Pancreas (tissue), 10 donors: Measurements from ENCODE around the gene DAAM2. TPM values are rescaled to one million over a fixed set of nuclear protein-coding genes. Genes with fewer than 3 reads are reported as not detected.

Source experiments
- ATAC-seq, 4 donors: fragments of 200-7000 bp; cut with Tn5 transposase; one replicate each; pipeline versions ENCODE4 v1.8.0 to v1.9.1; 2020; ENCODE audit warnings: mild to moderate bottlenecking in 4 of 4, moderate library complexity in 4 of 4
- DNase-seq, 6 donors: peaks; one replicate each; pipeline ENCODE4 v3.0.0-alpha.2; 2020
- FAIRE-seq: peaks from 2 replicates; lab custom pipeline; 2012; peaks lifted over from hg19 to GRCh38; lab: Jason Lieb, UNC
- H3K27ac ChIP-seq, 4 donors: fragments of 200-600 bp; sonication (generic); 1 replicate in 3 of 4; 2 replicates in 1 of 4; pipeline versions ENCODE4 v1.5.0 to v1.8.0; 2020
- H3K27me3 ChIP-seq, 4 donors: fragments of 200-600 bp; one replicate each; pipeline ENCODE4 v1.8.0; 2021
- H3K36me3 ChIP-seq, 3 donors: fragments of 200-600 bp; sonication (generic) in 1 of 3; one replicate each; pipeline versions ENCODE4 v1.5.0 to v1.8.0; 2020 to 2021
- H3K4me1 ChIP-seq, 3 donors: fragments of 200-600 bp; one replicate each; pipeline ENCODE4 v1.8.0; 2021
- H3K4me3 ChIP-seq, 4 donors: fragments of 200-600 bp; sonication (generic) in 2 of 4; one replicate each; pipeline versions ENCODE4 v1.5.0 to v1.8.0; 2020 to 2021
- H3K9me3 ChIP-seq, 4 donors: fragments of 200-600 bp; one replicate each; pipeline ENCODE4 v1.8.0; 2021
- WGBS, 2 donors: extraction: QIAGEN DNeasy Blood & Tissue Kit; methylation state at CpG; one replicate each; pipeline ENCODE4 v1.1.7; 2013; 5-methylcytosine and 5-hydroxymethylcytosine counted together
- intact Hi-C, 3 donors: fragments of 100-400 bp; cut with DNase I; formaldehyde crosslinking; loops; one replicate each; pipeline versions ENCODE4 v1.11.1 to v1.14.2; 2022
- polyA plus RNA-seq, 2 donors: library from polyadenylated mRNA; stranded (reverse); fragments of 200-250 nt; gene quantifications; one replicate each; pipeline ENCODE4 v1.2.3, GENCODE V29; 2013
- total RNA-seq, 6 donors: library from RNA; stranded (reverse); fragmentation: NEBNext Ultra II Directional in 4 of 6; extraction: Animal tissue kit (Norgen Biotek cat#: 25700) in 4 of 6; gene quantifications; one replicate each; pipeline versions ENCODE4 v1.2.1 to v1.2.4, GENCODE V29; 2021 to 2023
- TF ChIP-seq, protein P1 (sequence below), 4 donors: fragments of 200-600 bp; sonication (generic) in 3 of 4; IDR thresholded peaks; one replicate each; pipeline versions ENCODE4 v1.5.0 to v1.8.0; 2021; ENCODE audit warnings: antibody characterized with exemption in 4 of 4
- donor health status: healthy with polysubstance abuse.
- donor health status: DM: no; HTN: no; CAD: no; lungs with moderate emphysema.
- donor health status: DM: no; HTN: no; CAD: no.
- donor health status: control.
- donor health status: control.
- donor health status: Bipolar disorder and iron deficiency.
- donor health status: DM: yes; HTN: yes; CAD: no.
- donor health status: DM: no; HTN: no; CAD: no.
- donor health status: DM: no; HTN: no; CAD: no.
- donor health status: DM: yes; HTN: yes; CAD: no.

The DAAM2 gene
- total and polyA plus RNA-seq, 8 donors = 4.0 to 10.5 (median 7.2) TPM

DNA sequence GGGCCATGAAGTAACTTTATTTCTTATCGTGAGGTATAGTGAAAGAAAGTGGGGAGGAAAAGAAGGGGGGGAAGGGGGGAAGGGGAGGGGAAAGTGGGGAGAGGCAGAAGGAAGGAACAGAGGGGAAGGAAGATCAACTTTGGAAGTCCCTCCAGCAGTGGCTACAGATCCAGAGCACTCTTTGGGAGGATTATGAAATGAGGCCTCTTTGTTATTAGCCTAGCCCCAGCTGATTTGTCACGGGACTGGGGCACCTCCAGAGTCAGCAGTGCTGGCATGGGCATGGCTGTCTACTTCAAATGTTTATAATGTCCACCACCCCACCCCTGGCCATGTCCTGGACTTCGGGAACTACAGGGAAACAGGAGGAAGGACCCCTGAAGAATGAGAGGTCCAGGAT is 134.5 kb downstream of the DAAM2 start:
- DNase-seq (no peak), FAIRE-seq (no peak), ATAC-seq (no peak)
- Histone ChIP-seq H3K4me3 (no peak overlapping the region), H3K27ac (no peak overlapping the region), H3K9me3 (no peaks in the 10 kb centered on the region), H3K4me1 (peaks cover 0 to 12% (median 9%) of the 10 kb centered on the region in 3 donors), H3K27me3 (no peaks in the 10 kb centered on the region), H3K36me3 (peaks cover 0 to 6% (median 0%) of the 10 kb centered on the region in 3 donors)
- intact Hi-C loops = no loop called here
- WGBS, 2 donors = 76 to 80% methylated on average over 3 of the region's 3 CpGs
- TF ChIP-seq, protein P1, sequence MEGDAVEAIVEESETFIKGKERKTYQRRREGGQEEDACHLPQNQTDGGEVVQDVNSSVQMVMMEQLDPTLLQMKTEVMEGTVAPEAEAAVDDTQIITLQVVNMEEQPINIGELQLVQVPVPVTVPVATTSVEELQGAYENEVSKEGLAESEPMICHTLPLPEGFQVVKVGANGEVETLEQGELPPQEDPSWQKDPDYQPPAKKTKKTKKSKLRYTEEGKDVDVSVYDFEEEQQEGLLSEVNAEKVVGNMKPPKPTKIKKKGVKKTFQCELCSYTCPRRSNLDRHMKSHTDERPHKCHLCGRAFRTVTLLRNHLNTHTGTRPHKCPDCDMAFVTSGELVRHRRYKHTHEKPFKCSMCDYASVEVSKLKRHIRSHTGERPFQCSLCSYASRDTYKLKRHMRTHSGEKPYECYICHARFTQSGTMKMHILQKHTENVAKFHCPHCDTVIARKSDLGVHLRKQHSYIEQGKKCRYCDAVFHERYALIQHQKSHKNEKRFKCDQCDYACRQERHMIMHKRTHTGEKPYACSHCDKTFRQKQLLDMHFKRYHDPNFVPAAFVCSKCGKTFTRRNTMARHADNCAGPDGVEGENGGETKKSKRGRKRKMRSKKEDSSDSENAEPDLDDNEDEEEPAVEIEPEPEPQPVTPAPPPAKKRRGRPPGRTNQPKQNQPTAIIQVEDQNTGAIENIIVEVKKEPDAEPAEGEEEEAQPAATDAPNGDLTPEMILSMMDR (IDR thresholded peaks at IDR 0.05) = no peak

- no peak overlapping the region for H3K4me3 ChIP-seq
- 92 to 94% methylated on average over 11 of the region's 11 CpGs for whole genome bisulfite sequencing, 2 donors
- TF ChIP-seq, protein P1 (IDR thresholded peaks at IDR 0.05) = no peak
- H3K27me3 ChIP-seq = no peaks in the 10 kb centered on the region
- H3K27ac ChIP-seq = no peak overlapping the region
- no peak for DNase-seq
- no peak for FAIRE-seq
- intact Hi-C loops = no loop called here
- H3K4me1 ChIP-seq = peaks cover 0 to 12% (median 9%) of the 10 kb centered on the region in 3 donors
- H3K9me3 ChIP-seq = no peaks in the 10 kb centered on the region
- no peak for ATAC-seq
- H3K36me3 ChIP-seq = peaks cover 0 to 6% (median 0%) of the 10 kb centered on the region in 3 donors
Measured at GRCh38 chr6:39927159-39927558, 135.0 kb downstream of the DAAM2 start.

DNA sequence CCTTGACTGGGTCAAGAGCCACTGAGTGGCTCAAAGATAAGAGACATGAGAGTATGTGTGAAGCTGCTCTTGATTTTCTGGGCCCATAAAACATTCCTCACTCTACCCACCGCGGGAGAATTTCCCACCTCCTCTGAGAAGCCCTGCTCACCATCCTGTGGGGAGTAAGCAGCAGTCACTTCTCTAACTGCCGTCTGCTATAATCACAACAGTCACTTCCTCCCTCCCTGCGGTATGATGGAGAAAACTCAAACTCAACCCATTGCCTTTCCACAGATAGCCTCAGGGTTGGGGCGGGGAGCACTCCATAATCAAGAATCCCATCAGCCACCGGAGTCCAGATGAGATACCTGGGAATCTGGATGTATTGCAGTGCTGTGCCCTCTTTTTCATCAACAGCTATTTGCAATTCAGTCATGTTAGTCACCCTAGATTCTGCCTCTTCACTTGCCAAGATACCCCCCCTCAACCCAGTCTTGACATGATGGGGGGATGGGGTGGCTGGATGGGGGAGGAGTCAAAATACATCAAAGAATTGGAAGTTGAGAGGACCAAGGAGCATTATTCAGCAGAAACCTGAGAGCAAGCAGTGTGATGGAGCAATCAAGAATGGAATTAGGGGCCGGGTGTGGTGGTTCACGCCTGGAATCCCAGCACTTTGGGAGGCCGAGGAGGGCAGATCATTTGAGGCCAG is 137.0 kb downstream of the DAAM2 start:
- TF ChIP-seq, protein P1 (IDR thresholded peaks at IDR 0.05) = no peak

GRCh38 chr6:39929733-39930461 is 137.7 kb downstream of the DAAM2 start:
- Histone ChIP-seq H3K9me3 (no peaks in the 10 kb centered on the region), H3K27me3 (no peaks in the 10 kb centered on the region), H3K4me3 (no peak overlapping the region), H3K36me3 (peaks cover 0 to 6% (median 0%) of the 10 kb centered on the region in 3 donors), H3K27ac (no peak overlapping the region), H3K4me1 (peaks cover 0 to 19% (median 0%) of the 10 kb centered on the region in 3 donors)
- TF ChIP-seq, protein P1 (IDR thresholded peaks at IDR 0.05) = no peak
- FAIRE-seq (no peak), DNase-seq (no peak), ATAC-seq (no peak)
- WGBS, 2 donors = 55 to 60% methylated on average over 11 of the region's 11 CpGs
- intact Hi-C loops = no loop called here

More for the DNA sequence above, 137.0 kb downstream of the DAAM2 start:
- no peaks in the 10 kb centered on the region for H3K9me3 ChIP-seq
- intact Hi-C loops = no loop called here
- ATAC-seq (no peak), DNase-seq (no peak), FAIRE-seq (no peak)
- peaks cover 0 to 6% (median 0%) of the 10 kb centered on the region in 3 donors for H3K36me3 ChIP-seq
- WGBS, 2 donors = 76% methylated on average over 9 of the region's 9 CpGs
- no peak overlapping the region for H3K27ac ChIP-seq
- peaks cover 0 to 14% (median 5%) of the 10 kb centered on the region in 3 donors for H3K4me1 ChIP-seq
- no peaks in the 10 kb centered on the region for H3K27me3 ChIP-seq
- H3K4me3 ChIP-seq = no peak overlapping the region
